GM19238 (cell line): Measurements from ENCODE around the gene PHF5A.

Experiments
- DNase-seq: peaks from one replicate; pipeline ENCODE4 v3.0.0; 2011; ENCODE audit warnings: low spot score; ENCODE audit not compliant: insufficient read length

Gene PHF5A

GRCh38 chr22:41417622-41418390, 50.7 kb downstream of the PHF5A start:
- DNase-seq: no peak

GRCh38 chr22:41415554-41415953, 52.9 kb downstream of the PHF5A start:
- no peak for DNase-seq

- no peak for DNase-seq
Measured at GRCh38 chr22:41411021-41411851, 57.3 kb downstream of the PHF5A start.

- no peak for DNase-seq
Measured at GRCh38 chr22:41410311-41410751, 58.2 kb downstream of the PHF5A start.
